ENCODE measurements around the gene GCSAML. TPM values are rescaled to one million over a fixed set of nuclear protein-coding genes. Genes with fewer than 3 reads are reported as not detected.

GCSAML gene
- total RNA-seq, 2 donors from 2014 or later = 0.66 TPM; not detected in 1

DNA sequence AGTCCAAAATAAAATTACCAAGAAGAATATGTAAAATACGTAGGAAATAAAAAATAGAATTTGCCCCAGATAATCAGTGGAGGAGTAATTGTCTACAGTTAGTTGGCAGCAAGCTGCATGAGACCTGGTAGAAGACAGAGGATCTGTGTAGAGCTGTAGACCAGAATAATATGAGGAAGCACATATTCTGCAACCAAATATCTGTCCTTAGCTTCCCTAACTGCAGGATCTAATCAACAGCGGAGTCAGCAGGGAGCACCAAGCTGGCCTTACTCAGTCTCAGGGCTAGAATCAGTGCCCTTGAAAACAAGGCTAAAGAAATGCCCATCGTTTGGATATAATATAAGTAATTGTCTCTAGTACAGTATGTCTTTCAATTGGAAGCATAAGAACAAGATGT, 6.1 kb upstream of the GCSAML start:
- ATAC-seq (no peak), DNase-seq (no peak)
- intact Hi-C loops (cut with DNase I) = no loop called here
- 50 to 51% methylated on average over 3 of the region's 3 CpGs for WGBS, 2 donors
- Histone ChIP-seq H3K4me3 (no peak overlapping the region), H3K4me1 (no peaks in the 10 kb centered on the region), H3K27ac (no peak overlapping the region), H3K36me3 (replicated peaks in 1 of 2; ENCODE audit: insufficient read depth in 1 of 2, low read depth in 2 of 2) (no peaks in the 10 kb centered on the region), H3K27me3 (no peaks in the 10 kb centered on the region), H3K9me3 (no peaks in the 10 kb centered on the region)
- TF ChIP-seq POLR2A (IDR thresholded peaks at IDR 0.05) = no peak
- TF ChIP-seq, protein P1, sequence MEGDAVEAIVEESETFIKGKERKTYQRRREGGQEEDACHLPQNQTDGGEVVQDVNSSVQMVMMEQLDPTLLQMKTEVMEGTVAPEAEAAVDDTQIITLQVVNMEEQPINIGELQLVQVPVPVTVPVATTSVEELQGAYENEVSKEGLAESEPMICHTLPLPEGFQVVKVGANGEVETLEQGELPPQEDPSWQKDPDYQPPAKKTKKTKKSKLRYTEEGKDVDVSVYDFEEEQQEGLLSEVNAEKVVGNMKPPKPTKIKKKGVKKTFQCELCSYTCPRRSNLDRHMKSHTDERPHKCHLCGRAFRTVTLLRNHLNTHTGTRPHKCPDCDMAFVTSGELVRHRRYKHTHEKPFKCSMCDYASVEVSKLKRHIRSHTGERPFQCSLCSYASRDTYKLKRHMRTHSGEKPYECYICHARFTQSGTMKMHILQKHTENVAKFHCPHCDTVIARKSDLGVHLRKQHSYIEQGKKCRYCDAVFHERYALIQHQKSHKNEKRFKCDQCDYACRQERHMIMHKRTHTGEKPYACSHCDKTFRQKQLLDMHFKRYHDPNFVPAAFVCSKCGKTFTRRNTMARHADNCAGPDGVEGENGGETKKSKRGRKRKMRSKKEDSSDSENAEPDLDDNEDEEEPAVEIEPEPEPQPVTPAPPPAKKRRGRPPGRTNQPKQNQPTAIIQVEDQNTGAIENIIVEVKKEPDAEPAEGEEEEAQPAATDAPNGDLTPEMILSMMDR (IDR thresholded peaks at IDR 0.05) = no peak

DNA sequence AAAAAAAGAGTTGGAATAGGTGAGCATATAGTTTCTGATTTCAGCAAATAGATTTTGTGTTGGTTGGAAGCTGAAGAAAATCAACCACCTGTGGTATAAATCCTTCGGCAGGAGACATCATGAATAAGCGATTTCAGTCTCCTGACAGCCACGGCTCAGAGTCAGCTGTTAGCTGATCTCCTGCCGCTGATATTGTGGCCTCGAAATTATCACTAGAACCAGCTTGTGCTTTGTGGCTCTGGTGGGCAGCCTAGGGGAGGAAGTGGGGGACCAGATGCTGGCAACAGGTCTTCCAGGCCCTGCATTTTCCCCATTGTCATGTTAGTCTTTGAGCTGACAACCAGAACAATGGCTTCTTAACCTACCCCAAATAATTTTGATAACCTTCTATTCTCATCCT, 842 bp upstream of the GCSAML start:
- WGBS, 2 donors = 47 to 53% methylated on average over 5 of the region's 5 CpGs
- no peak for DNase-seq
- intact Hi-C loops (cut with DNase I) = no loop called here
- ATAC-seq = no peak
- no peaks in the 10 kb centered on the region for H3K36me3 ChIP-seq (replicated peaks in 1 of 2; ENCODE audit: insufficient read depth in 1 of 2, low read depth in 2 of 2)
- H3K27me3 ChIP-seq = no peaks in the 10 kb centered on the region
- no peak overlapping the region for H3K4me3 ChIP-seq
- no peak for TF ChIP-seq POLR2A (IDR thresholded peaks at IDR 0.05)
- TF ChIP-seq, protein P1 (IDR thresholded peaks at IDR 0.05) = no peak
- no peak overlapping the region for H3K27ac ChIP-seq
- no peaks in the 10 kb centered on the region for H3K9me3 ChIP-seq
- H3K4me1 ChIP-seq = no peaks in the 10 kb centered on the region

DNA sequence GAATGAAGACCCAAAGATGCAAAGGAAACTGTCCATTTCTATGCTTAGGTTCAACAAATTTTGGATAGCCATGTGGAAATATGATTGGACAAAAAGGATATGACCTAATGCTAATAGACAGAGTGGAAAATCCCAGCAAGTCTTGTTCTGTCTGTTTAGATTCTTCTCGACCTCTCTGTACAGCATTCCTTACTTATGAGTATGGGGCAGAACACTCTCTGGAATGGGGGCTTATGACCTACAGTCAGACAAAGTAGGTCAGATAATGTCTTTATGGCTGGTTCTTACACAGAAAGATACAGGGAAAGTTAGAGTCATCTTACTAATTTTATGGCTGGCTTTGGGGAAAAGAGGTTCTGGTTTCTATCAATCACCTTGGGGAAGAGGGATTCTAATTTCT, 2.8 kb downstream of the GCSAML start:
- WGBS, 2 donors = 21 to 29% methylated on average over 1 of the region's 1 CpG
- ATAC-seq (no peak), DNase-seq (no peak)
- Histone ChIP-seq H3K4me3 (no peak overlapping the region), H3K9me3 (no peaks in the 10 kb centered on the region), H3K27ac (no peak overlapping the region), H3K36me3 (replicated peaks in 1 of 2; ENCODE audit: insufficient read depth in 1 of 2, low read depth in 2 of 2) (no peaks in the 10 kb centered on the region), H3K27me3 (no peaks in the 10 kb centered on the region), H3K4me1 (no peaks in the 10 kb centered on the region)
- TF ChIP-seq POLR2A (IDR thresholded peaks at IDR 0.05) = no peak
- TF ChIP-seq, protein P1 (IDR thresholded peaks at IDR 0.05) = no peak
- intact Hi-C loops (cut with DNase I) = no loop called here

DNA sequence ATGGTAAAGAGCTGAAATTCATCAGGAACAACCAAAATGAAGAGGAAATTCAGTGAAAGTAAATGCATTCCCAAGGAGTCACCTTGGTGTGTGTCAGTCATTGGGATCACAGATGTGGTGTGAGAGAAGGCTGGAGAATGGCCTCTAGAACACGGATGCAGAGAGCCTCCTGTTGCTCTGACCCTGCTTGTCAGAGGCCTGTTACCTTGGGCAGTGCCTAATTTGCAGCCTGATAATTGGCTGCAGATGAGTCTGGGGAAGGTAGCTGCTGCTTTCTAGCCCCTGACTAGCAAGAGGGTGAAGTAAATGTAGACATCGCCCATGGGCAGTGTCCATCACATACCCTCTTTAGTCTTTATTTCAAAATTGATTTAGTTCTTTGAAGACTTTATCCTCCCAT, 3.3 kb downstream of the GCSAML start:
- TF ChIP-seq, protein P1 (IDR thresholded peaks at IDR 0.05) = no peak
- no peak for TF ChIP-seq POLR2A (IDR thresholded peaks at IDR 0.05)
- intact Hi-C loops (cut with DNase I) = no loop called here
- Histone ChIP-seq H3K27me3 (no peaks in the 10 kb centered on the region), H3K4me1 (no peaks in the 10 kb centered on the region), H3K4me3 (no peak overlapping the region), H3K36me3 (replicated peaks in 1 of 2; ENCODE audit: insufficient read depth in 1 of 2, low read depth in 2 of 2) (no peaks in the 10 kb centered on the region), H3K9me3 (no peaks in the 10 kb centered on the region), H3K27ac (no peak overlapping the region)
- ATAC-seq = no peak
- WGBS, 2 donors = 52 to 53% methylated on average over 2 of the region's 2 CpGs
- DNase-seq = no peak

DNA sequence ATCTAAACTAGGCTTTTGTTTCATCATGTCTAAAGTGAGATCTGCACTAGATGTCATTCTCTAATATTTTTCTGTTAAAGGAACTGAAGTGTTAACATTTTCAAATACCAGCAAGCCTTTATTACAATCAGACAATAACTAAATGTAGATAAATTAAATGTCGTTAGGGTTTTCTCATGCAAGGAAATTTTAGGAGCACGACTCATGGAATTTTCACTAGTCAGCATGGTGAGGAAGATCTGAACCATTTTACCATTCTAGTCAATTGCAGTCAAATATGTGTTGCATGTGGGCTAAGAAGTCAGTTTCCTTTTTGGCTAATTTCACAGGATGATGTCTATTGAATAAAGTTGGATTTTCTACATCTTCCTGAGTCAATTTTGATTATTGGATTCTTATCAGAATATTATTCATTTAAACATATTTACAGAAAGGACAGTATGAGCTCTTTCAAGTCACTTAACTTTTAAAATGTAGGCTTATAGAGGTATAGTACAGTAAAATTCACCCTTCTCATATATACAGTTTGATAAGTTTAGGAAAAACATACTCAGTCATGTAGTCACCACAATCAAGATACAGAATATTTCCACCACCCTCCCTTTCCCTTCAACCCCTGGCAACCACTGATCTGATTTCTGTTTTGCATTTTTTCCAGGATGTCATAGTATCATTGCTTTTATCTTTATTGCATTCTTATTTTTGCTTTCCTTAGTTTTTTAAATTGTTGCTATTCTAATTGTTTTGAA, 9.2 kb downstream of the GCSAML start:
- Histone ChIP-seq H3K27me3 (no peaks in the 10 kb centered on the region), H3K36me3 (replicated peaks in 1 of 2; ENCODE audit: insufficient read depth in 1 of 2, low read depth in 2 of 2) (no peaks in the 10 kb centered on the region), H3K4me1 (no peaks in the 10 kb centered on the region), H3K27ac (no peak overlapping the region), H3K4me3 (no peak overlapping the region), H3K9me3 (no peaks in the 10 kb centered on the region)
- no peak for TF ChIP-seq POLR2A (IDR thresholded peaks at IDR 0.05)
- TF ChIP-seq, protein P1 (IDR thresholded peaks at IDR 0.05) = no peak
- ATAC-seq (no peak), DNase-seq (no peak)
- intact Hi-C loops (cut with DNase I) = no loop called here
- 55 to 66% methylated on average over 2 of the region's 2 CpGs for WGBS, 2 donors

Data from body of pancreas (tissue), 4 donors.